Right ventricle myocardium superior (tissue), 1 donor: ENCODE measurements around the gene CNDP1. TPM values are rescaled to one million over a fixed set of nuclear protein-coding genes. Genes with fewer than 3 reads are reported as not detected.

Source experiments
- ATAC-seq: fragments of 200-7000 bp; cut with Tn5 transposase; one replicate; pipeline ENCODE4 v1.9.1; 2020; ENCODE audit warnings: mild to moderate bottlenecking; ENCODE audit not compliant: poor library complexity
- DNase-seq: peaks from one replicate; pipeline ENCODE4 v3.0.0-alpha.2; 2020
- intact Hi-C: fragments of 100-400 bp; cut with DNase I; formaldehyde crosslinking; loops from one replicate; pipeline ENCODE4 v1.11.2; 2022
- total RNA-seq: library from RNA; stranded (reverse); fragmentation: NEBNext Ultra II Directional; extraction: Animal tissue kit (Norgen Biotek cat#: 25700); gene quantifications from one replicate; pipeline ENCODE4 v1.2.1, GENCODE V29; 2021
- donor health status: DM: no; HTN: yes; CAD: no; lungs with severe emphysema.

Gene CNDP1
- total RNA-seq, 1 donor from 2014 or later, result not detected

GRCh38 chr18:74597662-74598349 lies 63.5 kb downstream of the CNDP1 start, which contains the start of gene ZNF407:
Gene ZNF407, plus strand, starts transcription at chr18:74597870. Its CDS starts 33,150 bp downstream, at chr18:74631020.
- intact Hi-C loops, result no loop called here
- peak; percentile 94 for ATAC-seq

DNA sequence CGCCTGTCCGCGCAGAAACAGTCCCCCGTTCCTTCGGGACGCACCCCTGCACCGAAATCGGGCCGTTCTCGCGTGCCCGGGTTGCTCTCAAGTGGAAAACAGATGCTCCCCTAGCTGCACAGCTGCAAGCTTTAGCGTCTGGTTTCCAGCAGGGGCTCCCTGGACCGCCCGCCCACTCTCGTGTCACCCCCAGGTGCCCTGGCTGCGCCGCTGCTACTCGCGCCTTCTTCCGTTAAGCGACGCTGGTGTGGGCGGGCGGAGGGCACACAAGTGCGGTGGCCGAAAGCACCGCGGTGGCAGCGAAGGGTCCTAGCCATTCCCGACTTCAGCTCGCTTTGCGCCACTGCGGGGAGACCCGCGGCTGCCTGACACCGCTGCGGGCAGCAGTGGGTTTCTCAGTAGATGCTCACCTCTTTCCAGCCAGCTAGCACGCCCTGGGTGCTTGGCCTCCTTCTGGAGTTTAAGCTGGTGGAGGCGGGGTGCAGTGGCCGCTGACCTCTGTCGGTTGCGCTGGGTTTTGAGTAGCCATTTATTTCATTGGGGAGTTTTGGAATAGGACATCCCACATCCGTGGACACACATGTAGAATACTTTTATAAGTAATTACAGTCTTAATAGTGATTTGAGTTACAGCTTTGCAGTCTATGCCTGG lies 64.2 kb downstream of the CNDP1 start:
- DNase-seq (peak; percentile 72), ATAC-seq (peak; percentile 49)
- intact Hi-C loops, result no loop called here

More at GRCh38 chr18:74597662-74598349, 63.5 kb downstream of the CNDP1 start, which contains the start of gene ZNF407:
- peak; percentile 90 for DNase-seq

DNA sequence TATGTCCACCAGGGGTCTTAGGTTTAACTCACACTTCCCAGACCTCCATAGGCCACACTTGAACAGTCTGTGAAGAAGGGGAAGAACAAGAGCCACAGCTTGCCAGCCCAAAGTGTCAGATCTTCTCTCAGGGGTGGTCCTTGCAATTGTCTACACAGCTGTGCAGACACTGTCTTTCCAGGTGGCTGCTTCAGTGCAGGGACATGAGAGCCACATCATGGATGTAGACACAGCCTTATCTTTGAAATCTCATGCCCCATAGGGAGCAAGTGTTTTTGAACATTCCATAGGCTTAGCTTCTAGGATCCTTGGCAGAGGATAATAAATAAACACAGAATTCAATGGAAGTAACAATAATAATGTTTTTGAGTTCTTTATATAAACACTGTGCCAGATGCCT lies 70.1 kb downstream of the CNDP1 start:
- intact Hi-C loops, result no loop called here
- ATAC-seq (no peak), DNase-seq (no peak)

DNA sequence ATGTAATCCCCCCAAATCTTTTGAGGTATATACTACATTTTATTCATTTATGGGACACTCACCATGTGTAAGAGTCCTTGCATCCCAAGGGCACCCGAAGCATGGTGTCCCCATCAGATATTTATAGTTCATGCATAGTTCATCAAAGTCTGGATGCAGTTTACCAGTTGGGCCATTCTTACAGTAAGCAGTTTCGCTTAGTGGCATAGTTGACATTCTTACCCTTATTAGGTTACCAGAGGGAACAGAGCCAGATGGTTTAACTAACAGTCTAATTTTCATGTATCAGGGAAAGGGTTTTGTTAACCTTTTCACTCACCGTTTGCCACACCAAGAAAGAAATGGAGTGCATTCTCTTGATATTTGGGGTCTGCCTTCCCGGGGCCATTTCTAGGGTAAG lies 70.5 kb downstream of the CNDP1 start:
- DNase-seq (no peak), ATAC-seq (peak; percentile 64)
- intact Hi-C loops, result no loop called here

GRCh38 chr18:74608681-74609080 lies 74.4 kb downstream of the CNDP1 start:
- ATAC-seq (no peak), DNase-seq (no peak)
- intact Hi-C loops, result no loop called here

DNA sequence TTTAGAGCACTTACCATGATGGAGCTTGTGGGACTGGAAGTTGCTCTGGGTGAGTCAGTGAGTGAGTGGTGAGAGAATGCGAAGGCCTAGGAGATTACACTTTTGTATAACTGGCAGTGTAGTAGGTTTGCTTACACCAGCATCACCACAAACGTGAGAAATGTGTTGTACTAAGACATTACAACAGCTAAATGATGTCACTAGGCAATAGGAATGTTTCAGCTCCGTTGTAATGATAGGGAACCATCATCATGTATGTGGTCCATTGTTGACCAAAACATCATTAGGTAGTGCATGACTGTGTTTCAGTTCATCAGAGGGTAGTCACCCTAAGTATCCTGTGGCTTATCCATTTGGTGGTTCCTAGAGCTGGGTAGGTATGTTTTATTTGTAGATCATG lies 75.2 kb downstream of the CNDP1 start:
- intact Hi-C loops, result no loop called here
- ATAC-seq (no peak), DNase-seq (no peak)

DNA sequence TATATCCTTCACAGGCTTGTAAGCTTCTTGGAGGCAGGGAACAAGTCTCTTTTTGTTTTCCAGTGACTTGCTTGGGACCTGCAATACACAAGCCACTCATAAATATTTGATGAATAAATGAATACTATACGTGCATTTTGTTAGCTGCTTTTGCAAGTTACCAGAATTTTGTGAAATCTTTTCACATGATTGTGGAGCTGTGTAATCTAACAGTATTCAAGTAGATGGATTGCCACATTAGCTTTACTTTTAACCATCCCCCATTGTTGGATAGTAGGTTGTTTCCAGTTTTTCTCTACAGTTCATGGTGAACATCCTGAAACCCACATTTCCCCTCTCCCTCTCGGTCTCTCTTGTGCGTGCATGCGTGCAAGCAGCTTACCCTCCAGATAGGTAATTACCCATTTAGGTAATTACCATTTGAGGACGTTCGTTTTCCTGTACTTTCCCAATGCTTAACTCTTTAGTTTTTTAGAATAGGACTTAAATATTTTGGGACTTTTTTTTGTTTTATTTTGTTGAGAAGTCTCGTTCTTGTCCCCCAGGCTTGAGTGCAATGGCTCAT lies 75.8 kb downstream of the CNDP1 start:
- ATAC-seq, result no peak
- intact Hi-C loops, result no loop called here
- no peak for DNase-seq

DNA sequence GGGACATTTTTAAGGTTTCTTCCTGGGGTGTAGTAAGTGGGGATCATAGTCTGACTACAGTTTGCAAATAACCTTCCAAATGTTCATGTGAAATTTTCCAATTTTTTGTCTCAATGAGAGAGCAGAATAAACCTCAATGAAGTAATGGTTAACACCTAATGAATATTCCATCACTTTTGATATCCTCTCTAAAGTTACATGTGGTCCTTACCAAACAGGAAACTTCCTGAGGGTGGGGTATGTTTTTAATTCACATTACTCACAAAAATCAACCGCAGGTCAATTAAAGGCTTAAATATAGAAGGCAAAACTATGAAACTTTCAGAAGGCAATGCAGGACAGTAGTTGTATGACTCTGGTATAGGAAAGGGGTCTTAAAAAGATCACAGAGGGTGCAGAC lies 76.6 kb downstream of the CNDP1 start:
- no peak for DNase-seq
- intact Hi-C loops, result no loop called here
- no peak for ATAC-seq

- ATAC-seq, result no peak
- intact Hi-C loops, result no loop called here
Measured at GRCh38 chr18:74611765-74612164, 77.5 kb downstream of the CNDP1 start.

DNA sequence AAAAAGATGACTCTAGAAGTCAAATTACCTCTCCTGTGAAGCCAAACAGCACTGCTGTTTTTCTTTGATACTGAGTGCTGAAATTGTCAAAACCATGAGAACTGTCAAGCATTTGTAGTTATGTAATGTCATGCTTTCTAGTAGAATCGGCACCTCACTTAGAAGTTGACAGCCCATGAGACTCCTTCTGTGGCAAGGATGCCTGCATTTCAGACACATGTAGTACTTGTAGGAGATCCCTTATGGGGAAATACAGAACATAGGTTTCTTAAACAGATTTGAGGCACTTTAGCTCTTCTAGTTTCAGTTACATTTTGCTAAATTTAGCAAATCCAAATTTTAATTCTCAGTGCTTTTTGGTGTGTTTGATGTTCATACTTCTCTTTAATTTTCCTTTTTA lies 79.1 kb downstream of the CNDP1 start:
- intact Hi-C loops, result no loop called here
- DNase-seq (no peak), ATAC-seq (no peak)

More at GRCh38 chr18:74611765-74612164, 77.5 kb downstream of the CNDP1 start:
- DNase-seq, result no peak

GRCh38 chr18:74616494-74616893 lies 82.2 kb downstream of the CNDP1 start:
- no peak for DNase-seq
- intact Hi-C loops, result no loop called here
- ATAC-seq, result no peak

DNA sequence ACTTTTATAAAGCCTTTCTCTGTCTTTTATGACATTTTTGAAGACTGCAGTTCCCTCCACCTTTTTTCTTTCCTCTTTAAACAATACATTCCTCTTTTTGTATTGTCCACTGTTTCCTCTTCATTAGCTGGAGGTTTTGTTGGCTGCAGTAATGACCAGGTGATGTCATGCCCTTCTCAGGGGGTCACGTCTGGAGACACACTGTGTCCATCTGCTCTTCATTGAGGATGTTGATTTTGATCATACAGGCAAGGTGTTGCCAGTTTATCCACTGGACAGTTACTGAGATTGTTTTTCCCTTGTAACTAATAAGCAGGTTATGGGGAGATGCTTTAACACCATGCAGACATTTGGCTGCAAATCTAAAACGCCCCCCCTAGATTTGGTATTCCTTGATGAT lies 83.2 kb downstream of the CNDP1 start:
- no peak for DNase-seq
- intact Hi-C loops, result no loop called here
- no peak for ATAC-seq

- ATAC-seq, result no peak
- intact Hi-C loops, result no loop called here
Measured at GRCh38 chr18:74622072-74622471, 87.8 kb downstream of the CNDP1 start.

DNA sequence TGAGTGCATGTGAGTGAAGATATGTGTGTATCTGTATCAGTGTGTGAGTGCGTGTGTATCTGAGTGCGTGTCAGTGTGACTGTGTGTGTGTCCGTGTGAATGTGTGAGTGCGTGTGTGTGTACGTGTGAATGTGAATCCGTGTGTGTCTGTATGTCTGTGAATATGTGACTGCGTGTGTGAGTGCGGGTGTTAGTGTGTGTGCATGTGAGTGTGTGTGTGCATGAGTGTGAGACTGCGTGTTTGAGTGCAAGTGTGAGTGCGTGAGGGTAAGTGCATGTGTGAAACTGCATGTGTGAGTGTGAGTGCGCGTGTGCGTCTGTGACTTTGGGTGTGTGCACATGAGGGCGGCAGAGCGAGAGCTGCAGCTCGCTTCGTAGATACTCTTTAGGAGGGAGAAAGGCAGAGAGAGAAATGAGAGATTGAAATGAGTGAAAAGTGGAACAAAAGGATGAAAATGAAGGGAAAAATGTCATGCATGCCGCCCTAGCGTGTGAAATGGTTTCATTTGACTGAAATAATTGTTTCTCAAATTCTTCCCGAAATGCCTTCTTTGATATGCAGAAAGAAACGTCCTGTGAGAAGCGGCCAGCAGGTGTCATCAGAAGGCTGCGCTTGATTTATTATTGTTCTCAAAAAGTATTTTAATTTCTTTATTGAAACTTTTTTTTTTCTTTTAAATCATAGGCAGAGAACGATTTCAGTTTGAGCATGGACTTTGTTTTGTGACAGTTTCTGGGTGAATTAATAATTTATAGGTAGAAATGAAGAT lies 88.9 kb downstream of the CNDP1 start:
- intact Hi-C loops, result no loop called here
- ATAC-seq (no peak), DNase-seq (no peak)

More at GRCh38 chr18:74622072-74622471, 87.8 kb downstream of the CNDP1 start:
- DNase-seq, result no peak

GRCh38 chr18:74624466-74624865 lies 90.2 kb downstream of the CNDP1 start:
- DNase-seq (no peak), ATAC-seq (no peak)
- intact Hi-C loops, result no loop called here

DNA sequence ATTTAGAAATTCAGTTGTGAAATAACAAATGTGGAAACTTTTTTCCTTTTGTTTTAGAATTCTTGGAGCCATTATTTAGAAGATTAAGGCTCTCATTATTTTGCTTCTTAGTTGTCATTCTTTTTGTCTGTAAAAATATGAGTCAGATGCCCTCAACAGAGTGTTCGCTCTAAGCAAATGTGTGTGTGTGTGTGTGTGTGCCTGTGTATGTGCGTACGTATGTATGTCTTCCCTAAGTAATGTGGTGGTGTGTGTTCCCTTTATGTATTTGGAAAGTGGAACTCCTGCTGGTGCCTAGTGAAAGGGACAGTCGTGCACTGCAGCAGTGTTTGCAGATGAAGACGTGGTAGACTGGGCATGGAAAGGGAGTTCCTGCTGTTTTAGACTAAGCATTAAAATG lies 90.9 kb downstream of the CNDP1 start:
- intact Hi-C loops, result no loop called here
- ATAC-seq, result no peak
- no peak for DNase-seq

- peak; percentile 56 for ATAC-seq
- intact Hi-C loops, result no loop called here
Measured at GRCh38 chr18:74626049-74626874, 92.0 kb downstream of the CNDP1 start.

DNA sequence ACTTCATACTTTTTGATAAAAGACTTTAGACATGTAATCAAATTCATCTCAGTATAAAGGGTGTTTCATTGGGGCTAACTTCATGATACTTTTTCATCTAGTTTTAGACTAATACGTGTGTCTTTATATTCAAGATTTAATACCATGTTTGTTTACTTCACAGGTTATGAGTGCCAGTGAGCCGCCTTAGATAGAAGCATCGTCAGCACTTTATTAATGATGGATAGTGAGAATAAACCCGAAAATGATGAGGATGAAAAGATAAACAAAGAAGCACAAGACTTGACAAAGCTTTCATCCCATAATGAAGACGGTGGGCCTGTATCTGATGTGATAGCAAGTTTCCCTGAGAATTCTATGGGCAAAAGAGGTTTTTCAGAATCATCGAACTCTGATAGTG lies 96.5 kb downstream of the CNDP1 start:
- ATAC-seq, result no peak
- intact Hi-C loops, result no loop called here
- no peak for DNase-seq

More at GRCh38 chr18:74626049-74626874, 92.0 kb downstream of the CNDP1 start:
- DNase-seq, result no peak
